H9 (cell line): ENCODE data around the gene NCBP3. TPM values are rescaled to one million over a fixed set of nuclear protein-coding genes. Genes with fewer than 3 reads are reported as not detected.

ENCODE experiments used
- DNase-seq: peaks from one replicate; pipeline ENCODE4 v3.0.0-alpha.2; 2017
- H2AFZ ChIP-seq: one replicate; pipeline ENCODE4 v1.6.1; 2013; ENCODE audit warnings: mild to moderate bottlenecking, low read length, control low read depth, moderate library complexity
- H2AK5ac ChIP-seq: 2 replicates; pipeline ENCODE4 v1.6.1; 2013; ENCODE audit warnings: low read length, control low read depth, mixed read lengths; ENCODE audit not compliant: insufficient read length
- H2BK120ac ChIP-seq: one replicate; pipeline ENCODE4 v1.6.1; 2013; ENCODE audit warnings: low read depth, mild to moderate bottlenecking, low read length, control low read depth, inconsistent platforms; ENCODE audit not compliant: poor library complexity, severe bottlenecking
- H2BK12ac ChIP-seq: 2 replicates; pipeline ENCODE4 v1.6.1; 2013; ENCODE audit warnings: low read length, control low read depth, mixed read lengths, low read depth; ENCODE audit not compliant: insufficient read length
- H2BK15ac ChIP-seq: 2 replicates; pipeline ENCODE4 v1.6.1; 2013; ENCODE audit warnings: low read depth, low read length, control low read depth
- H2BK20ac ChIP-seq: one replicate; pipeline ENCODE4 v1.6.1; 2013; ENCODE audit warnings: low read depth, mild to moderate bottlenecking, low read length, control low read depth, inconsistent platforms; ENCODE audit not compliant: poor library complexity, severe bottlenecking
- H2BK5ac ChIP-seq: 2 replicates; pipeline ENCODE4 v1.6.1; 2013; ENCODE audit warnings: low read length, control low read depth, mixed read lengths; ENCODE audit not compliant: insufficient read length
- H3K14ac ChIP-seq: 2 replicates; pipeline ENCODE4 v1.6.1; 2013; ENCODE audit warnings: low read length, control low read depth; ENCODE audit not compliant: insufficient read depth
- H3K18ac ChIP-seq: 2 replicates; pipeline ENCODE4 v1.6.1; 2013; ENCODE audit warnings: low read depth, mild to moderate bottlenecking, mixed read lengths, low read length, control low read depth; ENCODE audit not compliant: insufficient read length
- H3K23ac ChIP-seq: 2 replicates; pipeline ENCODE4 v1.6.1; 2013; ENCODE audit warnings: low read length, control low read depth, mixed read lengths, low read depth; ENCODE audit not compliant: insufficient read length
- H3K23me2 ChIP-seq: 2 replicates; pipeline ENCODE4 v1.6.1; 2013; ENCODE audit warnings: low read depth, mild to moderate bottlenecking, mixed read lengths, low read length, control low read depth; ENCODE audit not compliant: insufficient read length, poor library complexity, severe bottlenecking
- H3K27ac ChIP-seq: 2 replicates; pipeline ENCODE4 v1.5.1; 2013; ENCODE audit warnings: low read length, control low read depth, mixed read lengths, low read depth; ENCODE audit not compliant: insufficient read length
- H3K27me3 ChIP-seq: 2 replicates; pipeline ENCODE4 v1.6.1; 2013; ENCODE audit warnings: low read length, control low read depth, inconsistent platforms; ENCODE audit not compliant: insufficient read depth
- H3K4ac ChIP-seq: 2 replicates; pipeline ENCODE4 v1.6.1; 2013; ENCODE audit warnings: low read depth, mild to moderate bottlenecking, control low read depth, inconsistent platforms, low read length, moderate library complexity
- H3K4me1 ChIP-seq: 2 replicates; pipeline ENCODE4 v1.6.1; 2013; ENCODE audit warnings: low read length, control low read depth, inconsistent platforms; ENCODE audit not compliant: insufficient read depth
- H3K4me2 ChIP-seq: 2 replicates; pipeline ENCODE4 v1.6.1; 2013; ENCODE audit warnings: low read length, control low read depth, mixed read lengths; ENCODE audit not compliant: insufficient read length, insufficient read depth
- H3K56ac ChIP-seq: 2 replicates; pipeline ENCODE4 v1.6.1; 2013; ENCODE audit warnings: low read depth, mild to moderate bottlenecking, mixed read lengths, low read length, control low read depth; ENCODE audit not compliant: insufficient read length
- H3K79me1 ChIP-seq: 2 replicates; pipeline ENCODE4 v1.6.1; 2013; ENCODE audit warnings: low read depth, mild to moderate bottlenecking, moderate library complexity, low read length, control low read depth, inconsistent platforms; ENCODE audit not compliant: insufficient read depth, poor library complexity, severe bottlenecking
- H3K79me2 ChIP-seq: 2 replicates; pipeline ENCODE4 v1.6.1; 2013; ENCODE audit warnings: low read length, control low read depth, inconsistent platforms; ENCODE audit not compliant: insufficient read depth
- H3K9ac ChIP-seq: 2 replicates; pipeline ENCODE4 v1.6.1; 2013; ENCODE audit warnings: low read length, control low read depth, mixed read lengths; ENCODE audit not compliant: insufficient read length; ENCODE audit errors: extremely low read depth
- H3K9me3 ChIP-seq: one replicate; pipeline ENCODE4 v1.6.1; 2013; ENCODE audit warnings: low read depth, low read length, inconsistent platforms; ENCODE audit not compliant: control insufficient read depth
- H3T11ph ChIP-seq: one replicate; pipeline ENCODE4 v1.6.1; 2013; ENCODE audit warnings: mild to moderate bottlenecking, low read length, control low read depth, inconsistent platforms
- H4K20me1 ChIP-seq: one replicate; pipeline ENCODE4 v1.6.1; 2013; ENCODE audit not compliant: control insufficient read depth, insufficient read length, insufficient read depth
- H4K5ac ChIP-seq: 2 replicates; pipeline ENCODE4 v1.6.1; 2013; ENCODE audit warnings: low read depth, mild to moderate bottlenecking, mixed read lengths, low read length, control low read depth; ENCODE audit not compliant: insufficient read length
- H4K8ac ChIP-seq: replicated peaks from 2 replicates; pipeline ENCODE4 v1.6.1; 2013; ENCODE audit warnings: low read length, control low read depth, mixed read lengths, low read depth; ENCODE audit not compliant: insufficient read length
- H4K91ac ChIP-seq: 2 replicates; pipeline ENCODE4 v1.6.1; 2013; ENCODE audit warnings: low read depth, mild to moderate bottlenecking, moderate library complexity, mixed read lengths, low read length, control low read depth; ENCODE audit not compliant: insufficient read length
- H3K27ac Mint-ChIP-seq, 3 experiments: 2 replicates in 2 of 3; 3 replicates in 1 of 3; pipeline ENCODE4 v1.8.0; 2020 to 2021; ENCODE audit warnings: mixed read lengths in 3 of 3, mild to moderate bottlenecking in 1 of 3, moderate library complexity in 1 of 3
- H3K27me3 Mint-ChIP-seq: 2 replicates; pipeline ENCODE4 v1.8.0; 2021; ENCODE audit warnings: low read depth, mild to moderate bottlenecking, moderate library complexity, mixed read lengths
- H3K36me3 Mint-ChIP-seq, 3 experiments: 2 replicates in 2 of 3; 3 replicates in 1 of 3; pipeline ENCODE4 v1.8.0; 2020 to 2021; ENCODE audit warnings: low read depth in 3 of 3, mixed read lengths in 3 of 3; ENCODE audit not compliant: insufficient read depth in 1 of 3
- H3K4me1 Mint-ChIP-seq, 2 experiments: 2 replicates each; pipeline ENCODE4 v1.8.0; 2020; ENCODE audit warnings: mixed read lengths in 2 of 2
- H3K4me3 Mint-ChIP-seq, 2 experiments: 2 replicates in 1 of 2; 3 replicates in 1 of 2; pipeline ENCODE4 v1.8.0; 2020 to 2021; ENCODE audit warnings: mild to moderate bottlenecking in 2 of 2, mixed read lengths in 2 of 2, moderate library complexity in 1 of 2
- H3K9me3 Mint-ChIP-seq, 2 experiments: 2 replicates in 1 of 2; 3 replicates in 1 of 2; pipeline ENCODE4 v1.8.0; 2020; ENCODE audit warnings: mild to moderate bottlenecking in 2 of 2, mixed read lengths in 2 of 2, moderate library complexity in 1 of 2
- WGBS: extraction: QIAGEN DNeasy Blood & Tissue Kit; methylation state at CpG from one replicate; pipeline ENCODE4 v1.1.7; 2013; ENCODE audit warnings: missing lambda C conversion rate, low lambda C conversion rate, mixed read lengths; ENCODE audit not compliant: insufficient read length; ENCODE audit errors: extremely low coverage; 5-methylcytosine and 5-hydroxymethylcytosine counted together
- total RNA-seq: library from RNA; stranded (reverse); gene quantifications from 2 replicates; pipeline ENCODE4 v1.2.1, GENCODE V29; 2021
- TF ChIP-seq, protein P1 (sequence below): fragments of 200-600 bp; sonication (generic); conservative IDR thresholded peaks from 3 replicates; pipeline ENCODE4 v1.8.0; 2021; ENCODE audit warnings: antibody characterized with exemption, mild to moderate bottlenecking

The NCBP3 gene
- total RNA-seq, 1 experiment from 2014 or later = 45.7 TPM

- Histone ChIP-seq H2AK5ac (no peak overlapping the region), H3K56ac (no peak overlapping the region), H4K20me1 (no peaks in the 10 kb centered on the region), H3K14ac (no peak overlapping the region), H3K79me2 (no peaks in the 10 kb centered on the region), H3K27ac (no peak overlapping the region), H3K18ac (no peak overlapping the region), H3K4me2 (no peak overlapping the region), H2BK120ac (no peak overlapping the region), H2BK15ac (no peak overlapping the region), H2BK20ac (no peak overlapping the region), H2AFZ (no peak overlapping the region), H3K79me1 (no peaks in the 10 kb centered on the region), H3K9me3 (no peaks in the 10 kb centered on the region), H3K23me2 (peaks cover 4% of the 10 kb centered on the region), H3K4me1 (no peaks in the 10 kb centered on the region), H3K23ac (no peak overlapping the region), H2BK12ac (no peak overlapping the region), H4K8ac (no peak overlapping the region), H3T11ph (no peak overlapping the region), H3K27me3 (no peaks in the 10 kb centered on the region), H3K9ac (no peak overlapping the region), H4K5ac (no peak overlapping the region), H3K4ac (no peak overlapping the region), H2BK5ac (no peak overlapping the region), H4K91ac (no peak overlapping the region)
- TF ChIP-seq, protein P1, sequence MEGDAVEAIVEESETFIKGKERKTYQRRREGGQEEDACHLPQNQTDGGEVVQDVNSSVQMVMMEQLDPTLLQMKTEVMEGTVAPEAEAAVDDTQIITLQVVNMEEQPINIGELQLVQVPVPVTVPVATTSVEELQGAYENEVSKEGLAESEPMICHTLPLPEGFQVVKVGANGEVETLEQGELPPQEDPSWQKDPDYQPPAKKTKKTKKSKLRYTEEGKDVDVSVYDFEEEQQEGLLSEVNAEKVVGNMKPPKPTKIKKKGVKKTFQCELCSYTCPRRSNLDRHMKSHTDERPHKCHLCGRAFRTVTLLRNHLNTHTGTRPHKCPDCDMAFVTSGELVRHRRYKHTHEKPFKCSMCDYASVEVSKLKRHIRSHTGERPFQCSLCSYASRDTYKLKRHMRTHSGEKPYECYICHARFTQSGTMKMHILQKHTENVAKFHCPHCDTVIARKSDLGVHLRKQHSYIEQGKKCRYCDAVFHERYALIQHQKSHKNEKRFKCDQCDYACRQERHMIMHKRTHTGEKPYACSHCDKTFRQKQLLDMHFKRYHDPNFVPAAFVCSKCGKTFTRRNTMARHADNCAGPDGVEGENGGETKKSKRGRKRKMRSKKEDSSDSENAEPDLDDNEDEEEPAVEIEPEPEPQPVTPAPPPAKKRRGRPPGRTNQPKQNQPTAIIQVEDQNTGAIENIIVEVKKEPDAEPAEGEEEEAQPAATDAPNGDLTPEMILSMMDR = no peak
- H3K9me3 Mint-ChIP-seq = no peaks in the 10 kb centered on the region
- H3K36me3 Mint-ChIP-seq = peaks cover 2 to 9% (median 3%) of the 10 kb centered on the region in 3 experiments; a peak in 5 of 7 replicates
- no CpG with 5 or more reads among the region's 21 CpGs for WGBS
- no peaks in the 10 kb centered on the region for H3K27me3 Mint-ChIP-seq
- H3K4me3 Mint-ChIP-seq = no peak overlapping the region
- peaks cover 2% of the 10 kb centered on the region in 2 experiments; a peak in 3 of 4 replicates for H3K4me1 Mint-ChIP-seq
- peak overlapping the region in 2 of 3 experiments; percentile 17 to 95; a peak in 2 of 7 replicates for H3K27ac Mint-ChIP-seq
- DNase-seq = peak; percentile 34
Observed at GRCh38 chr17:3866276-3866675, 20.2 kb upstream of the NCBP3 start.
